CD4-positive, alpha-beta T cell treated with Interleukin-12 subunit alpha and Interleukin-12 subunit beta, for 1 hour (primary cell): Measurements from ENCODE around the gene ZNF75A.
"Not testable (repeated sequence)": the region's sequence is repeated elsewhere in the genome, so short reads cannot be mapped to it uniquely, and the experiment has no call there.

Experiments used
- DNase-seq: peaks from one replicate; pipeline ENCODE4 v3.0.0-alpha.2; 2020

The ZNF75A gene

GRCh38 chr16:3305109-3306068 lies at the start of gene ZNF75A, which contains the start of gene TIGD7:
Gene ZNF75A (plus strand): TSS chr16:3305497. CDS start chr16:3308429, 2,932 bp downstream.
Gene TIGD7 (minus strand): TSS chr16:3305430. CDS start chr16:3300614, 4,816 bp downstream.
- peak; percentile 86 for DNase-seq

DNA sequence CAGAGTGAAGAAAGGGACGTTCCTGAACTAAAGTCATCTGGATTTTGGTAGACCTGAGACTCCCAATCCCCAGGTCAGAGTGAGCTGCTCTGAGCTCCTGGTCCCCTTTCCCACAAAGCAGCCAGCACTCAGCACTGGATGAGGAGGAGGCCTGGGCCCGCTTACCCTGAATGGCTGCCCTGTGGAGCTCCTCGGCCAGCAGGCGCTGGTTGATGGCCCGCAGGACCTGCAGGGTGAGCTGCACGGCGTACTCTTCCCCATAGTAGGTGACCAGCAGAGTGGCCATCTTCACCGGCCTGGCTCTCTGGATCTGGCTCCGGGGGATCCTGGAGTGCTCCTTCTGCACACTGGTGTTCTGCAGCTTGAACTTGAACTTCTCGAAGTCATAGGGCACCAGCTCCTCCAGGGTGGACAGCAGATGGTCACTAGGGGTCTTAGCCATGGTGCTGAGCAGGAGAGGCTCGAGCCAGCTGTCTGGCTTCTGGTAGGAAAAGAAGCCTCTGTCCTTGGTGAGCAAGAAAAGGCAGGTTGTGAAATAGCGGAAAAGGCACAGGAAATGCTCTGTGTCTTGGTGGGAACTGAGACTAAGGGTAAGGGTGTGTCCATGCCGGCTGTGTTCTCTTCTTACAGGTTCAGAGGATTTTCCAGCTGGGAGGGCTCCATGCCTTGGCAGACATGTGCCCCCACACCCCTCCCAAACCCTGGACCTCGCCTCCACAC lies 49.0 kb upstream of the ZNF75A start, which contains the start of gene MEFV:
TSS of gene MEFV (minus strand) at position 488 of the 720 bp plus-strand sequence. CDS start at position 442, 46 bp downstream.
- no peak for DNase-seq

GRCh38 chr16:3256866-3257465 lies 48.3 kb upstream of the ZNF75A start:
- DNase-seq: no peak

- no peak for DNase-seq
These were observed 45.5 kb upstream of the ZNF75A start for GRCh38 chr16:3259836-3260235.

- no peak for DNase-seq
These were observed 42.8 kb upstream of the ZNF75A start for GRCh38 chr16:3262517-3262916.

DNA sequence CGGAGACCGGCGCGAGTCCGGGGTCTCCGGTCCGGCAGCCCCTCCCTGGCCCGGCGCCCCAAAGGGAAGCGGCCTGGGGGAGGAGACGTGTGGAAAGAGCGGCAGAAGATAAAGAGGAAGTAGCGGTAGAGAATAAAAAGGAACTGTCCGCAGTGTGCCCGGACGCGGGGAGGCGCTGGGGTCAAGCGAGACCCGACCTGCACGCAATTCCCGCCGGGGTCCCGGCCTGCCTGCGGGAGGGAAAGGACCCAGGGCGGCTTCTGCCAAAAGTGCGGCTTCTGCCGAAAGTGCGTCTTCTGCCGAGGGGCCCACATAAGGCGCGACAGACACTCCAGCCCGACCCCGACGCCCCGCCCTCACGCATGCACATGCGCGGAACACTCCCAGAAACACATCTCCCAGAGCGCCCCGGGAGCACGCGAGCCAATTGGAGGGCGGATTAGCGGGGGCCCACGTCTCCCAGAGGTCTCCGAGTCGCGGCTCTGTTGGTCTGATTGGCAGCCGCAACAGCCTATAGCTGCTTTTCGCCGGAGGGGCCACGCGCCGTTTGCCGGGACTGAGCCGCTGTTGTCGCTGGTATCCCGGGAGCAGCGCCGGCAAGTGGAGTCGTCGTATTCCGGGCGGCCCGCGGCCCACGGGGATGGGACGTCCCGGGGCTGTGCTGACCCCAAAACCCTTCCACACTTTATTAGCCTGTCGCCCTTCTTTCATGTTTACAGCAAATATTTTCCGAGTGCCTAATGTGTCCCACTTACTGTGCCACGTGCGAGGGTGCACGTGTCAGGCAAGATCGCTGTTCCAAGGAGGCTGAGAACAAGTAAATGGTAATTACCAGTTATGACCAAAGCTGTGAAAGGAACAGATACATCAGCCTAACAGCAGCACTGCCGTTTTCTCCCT lies 40.9 kb upstream of the ZNF75A start:
- DNase-seq: peak; percentile 98

DNA sequence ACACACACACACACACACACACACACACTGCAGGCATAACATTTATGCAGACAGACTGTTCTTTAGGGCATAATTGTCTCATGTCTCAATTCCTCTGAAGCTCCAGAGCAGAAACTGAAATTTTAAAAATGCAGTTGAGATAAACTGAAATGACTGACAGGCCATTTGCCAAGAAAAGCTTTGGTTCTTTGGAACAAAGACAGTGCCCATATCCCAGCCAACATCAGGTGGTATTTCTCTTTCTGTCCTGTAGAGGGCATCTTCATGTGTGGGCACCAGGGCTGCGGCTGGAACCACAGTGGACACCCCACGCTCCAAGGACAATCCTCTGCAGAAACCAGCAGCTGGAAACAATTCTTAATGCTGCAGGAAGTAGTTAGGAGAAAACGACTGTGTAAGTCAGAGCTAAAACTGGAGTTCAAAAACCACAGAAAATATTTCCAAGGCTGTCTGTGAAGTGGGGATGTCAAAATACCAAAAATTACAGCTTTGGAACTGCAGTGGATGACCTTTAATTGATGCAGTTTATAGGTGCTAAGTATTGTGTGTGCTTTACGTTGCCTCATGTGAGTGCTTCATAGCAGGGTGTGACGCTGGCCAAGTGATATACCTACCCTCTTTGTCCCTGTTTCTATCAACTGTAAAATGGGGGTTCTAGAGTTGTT lies 38.3 kb upstream of the ZNF75A start:
- peak; percentile 37 for DNase-seq

- DNase-seq: no peak
These were observed 37.0 kb upstream of the ZNF75A start for GRCh38 chr16:3268294-3268693.

DNA sequence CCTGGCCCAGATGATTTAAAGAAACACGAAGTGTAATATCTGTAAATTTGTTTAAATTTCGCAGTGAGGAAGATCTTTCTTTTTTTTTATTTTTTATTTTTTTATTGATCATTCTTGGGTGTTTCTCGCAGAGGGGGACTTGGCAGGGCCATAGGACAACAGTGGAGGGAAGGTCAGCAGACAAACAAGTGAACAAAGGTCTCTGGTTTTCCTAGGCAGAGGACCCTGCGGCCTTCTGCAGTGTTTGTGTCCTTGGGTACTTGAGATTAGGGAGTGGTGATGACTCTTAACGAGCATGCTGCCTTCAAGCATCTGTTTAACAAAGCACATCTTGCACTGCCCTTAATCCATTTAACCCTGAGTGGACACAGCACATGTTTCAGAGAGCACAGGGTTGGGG lies 34.6 kb upstream of the ZNF75A start:
- DNase-seq: not testable (repeated sequence)

GRCh38 chr16:3271281-3271680 lies 34.0 kb upstream of the ZNF75A start:
- DNase-seq: not testable (repeated sequence)

DNA sequence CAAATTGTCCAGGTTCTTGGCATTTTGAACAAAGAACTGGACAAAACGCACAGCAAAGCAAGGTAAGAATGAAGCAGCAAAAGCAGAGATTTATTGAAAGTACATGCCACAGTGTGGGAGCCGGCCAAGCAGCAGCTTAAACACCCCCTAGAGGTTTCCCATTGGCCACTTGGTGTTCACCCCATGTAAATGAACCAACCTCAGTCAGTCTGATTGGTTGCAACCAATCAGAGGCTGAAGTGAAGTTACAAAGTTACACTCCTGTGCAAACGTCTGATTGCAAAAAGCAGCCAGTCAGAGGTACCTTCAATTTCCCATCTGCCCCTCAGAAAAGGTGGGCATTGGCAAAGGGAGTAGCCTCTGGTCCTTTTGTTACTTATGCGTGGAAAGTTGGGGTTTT lies 30.8 kb upstream of the ZNF75A start:
- no peak for DNase-seq

- no peak for DNase-seq
These were observed 30.4 kb upstream of the ZNF75A start for GRCh38 chr16:3274947-3275346.

- no peak for DNase-seq
These were observed 28.6 kb upstream of the ZNF75A start for GRCh38 chr16:3276679-3277078.

DNA sequence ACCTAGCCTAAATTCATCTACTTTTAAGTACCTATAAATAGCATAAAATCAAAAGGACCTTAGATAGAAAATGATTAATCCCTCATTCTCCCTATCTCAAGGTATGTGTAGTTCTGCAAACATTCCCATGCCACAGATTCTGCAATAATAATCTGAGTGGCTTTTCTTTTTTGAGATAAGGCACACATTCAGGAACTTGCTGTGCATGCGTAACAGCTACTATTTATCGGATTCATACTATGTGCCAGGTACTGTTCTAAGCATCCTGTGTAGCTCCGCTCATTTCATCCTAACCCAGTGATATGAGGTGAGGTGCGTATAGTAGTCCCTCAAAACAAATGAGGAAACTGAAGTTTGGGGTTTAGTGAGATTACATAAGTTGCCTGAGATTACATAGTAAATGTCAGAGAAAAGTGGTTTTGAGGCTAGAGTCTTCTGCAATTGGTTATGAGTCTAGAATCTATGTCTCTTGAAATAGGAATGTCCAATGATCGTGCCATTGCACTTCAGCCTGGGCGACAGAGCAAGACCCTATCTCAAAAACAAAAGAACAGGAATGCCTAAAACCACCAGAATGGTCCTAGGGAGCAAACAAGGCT lies 24.0 kb upstream of the ZNF75A start:
- no peak for DNase-seq

GRCh38 chr16:3282103-3282729 lies 23.1 kb upstream of the ZNF75A start:
- DNase-seq: no peak

- peak; percentile 95 for DNase-seq
These were observed 22.4 kb upstream of the ZNF75A start, which contains the start of gene ZNF263 for GRCh38 chr16:3282730-3283542. Gene ZNF263 (plus strand): TSS chr16:3283491. CDS start chr16:3283819, 328 bp downstream.

DNA sequence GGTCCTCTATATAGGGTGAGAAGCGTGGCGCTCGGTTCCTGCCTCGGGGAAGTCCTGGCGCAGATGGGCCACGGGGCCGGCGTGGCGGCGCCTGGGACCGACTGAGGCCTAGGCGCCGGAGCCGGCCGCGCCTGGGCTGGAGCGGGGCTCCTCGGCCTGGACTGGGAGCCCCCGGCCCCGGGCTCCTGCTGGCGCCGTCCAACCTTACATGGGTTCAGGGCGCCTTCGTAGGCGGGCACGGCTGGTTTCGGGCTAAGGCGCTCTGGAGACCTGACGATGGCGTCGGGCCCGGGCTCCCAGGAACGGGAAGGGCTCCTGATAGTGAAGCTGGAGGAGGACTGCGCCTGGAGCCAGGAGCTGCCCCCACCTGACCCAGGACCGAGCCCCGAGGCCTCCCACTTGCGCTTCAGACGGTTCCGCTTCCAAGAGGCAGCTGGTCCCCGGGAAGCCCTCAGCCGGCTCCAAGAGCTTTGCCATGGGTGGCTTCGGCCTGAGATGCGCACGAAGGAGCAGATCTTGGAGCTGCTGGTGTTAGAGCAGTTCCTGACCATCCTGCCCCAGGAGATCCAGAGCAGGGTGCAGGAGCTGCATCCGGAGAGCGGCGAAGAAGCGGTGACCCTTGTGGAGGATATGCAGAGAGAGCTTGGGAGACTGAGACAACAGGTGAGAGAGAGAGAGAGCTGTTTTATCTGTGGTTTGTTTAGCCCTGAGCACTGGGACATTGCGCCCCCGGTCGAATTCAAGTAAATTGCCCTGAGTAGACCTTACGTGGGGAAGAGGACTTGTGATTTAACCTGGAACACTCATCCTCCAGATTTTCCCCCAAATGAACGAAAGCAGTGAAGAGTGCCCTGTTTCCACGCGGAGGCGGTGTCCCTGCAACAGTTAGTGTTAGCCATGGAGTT lies 21.5 kb upstream of the ZNF75A start:
- no peak for DNase-seq

- no peak for DNase-seq
These were observed 20.2 kb upstream of the ZNF75A start for GRCh38 chr16:3285131-3285530.
